Measurements from ENCODE around the gene ZNF512B.

DNA sequence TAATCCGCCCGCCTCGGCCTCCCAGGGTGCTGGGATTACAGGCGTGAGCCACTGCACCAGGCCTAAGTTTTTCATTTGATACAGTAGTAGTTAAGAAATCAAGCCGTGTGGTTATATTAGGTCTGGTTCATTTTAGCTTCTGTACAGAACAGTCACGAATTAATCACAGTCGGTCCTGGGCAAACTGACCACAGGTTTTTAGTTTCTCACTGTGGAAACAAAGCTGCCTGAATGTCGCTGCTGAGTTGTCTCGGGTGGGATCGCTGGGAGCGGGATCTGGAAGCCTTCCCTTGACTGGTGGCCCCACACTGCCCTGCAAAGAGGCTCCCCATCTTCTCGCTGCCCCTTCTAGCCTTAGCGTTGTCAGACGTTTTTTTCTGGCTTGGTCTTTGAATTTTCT lies 32.1 kb downstream of the ZNF512B start:
- TF ChIP-seq ZNF565 (CRISPR knock-in tag; conservative IDR thresholded peaks at IDR 0.05; ENCODE audit: low read depth), result no peak
- TF ChIP-seq ZFP3 (CRISPR knock-in tag; IDR thresholded peaks at IDR 0.05), result no peak
- TF ChIP-seq ZNF70 (CRISPR knock-in tag; IDR thresholded peaks at IDR 0.05), result no peak
- TF ChIP-seq RARB (CRISPR knock-in tag; IDR thresholded peaks at IDR 0.05), result no peak
- no peak for TF ChIP-seq TOX (CRISPR knock-in tag; IDR thresholded peaks at IDR 0.05; ENCODE audit: borderline replicate concordance)

All from SK-N-SH treated with all-trans-retinoic acid at 6 μM for 48 hours (cell line).